Ramos (cell line): Measurements from ENCODE around the gene HDAC2.
"Not testable (repeated sequence)": the region's sequence is repeated elsewhere in the genome, so short reads cannot be mapped to it uniquely, and the experiment has no call there.

ENCODE experiments used
- in situ Hi-C: fragments of 300-500 bp; cut with MboI; formaldehyde crosslinking; loops from one replicate; pipeline ENCODE4 v1.14.3; 2022; ENCODE audit warnings: low sequenced_read_pairs; ENCODE audit not compliant: unreplicated experiment

Gene HDAC2

DNA sequence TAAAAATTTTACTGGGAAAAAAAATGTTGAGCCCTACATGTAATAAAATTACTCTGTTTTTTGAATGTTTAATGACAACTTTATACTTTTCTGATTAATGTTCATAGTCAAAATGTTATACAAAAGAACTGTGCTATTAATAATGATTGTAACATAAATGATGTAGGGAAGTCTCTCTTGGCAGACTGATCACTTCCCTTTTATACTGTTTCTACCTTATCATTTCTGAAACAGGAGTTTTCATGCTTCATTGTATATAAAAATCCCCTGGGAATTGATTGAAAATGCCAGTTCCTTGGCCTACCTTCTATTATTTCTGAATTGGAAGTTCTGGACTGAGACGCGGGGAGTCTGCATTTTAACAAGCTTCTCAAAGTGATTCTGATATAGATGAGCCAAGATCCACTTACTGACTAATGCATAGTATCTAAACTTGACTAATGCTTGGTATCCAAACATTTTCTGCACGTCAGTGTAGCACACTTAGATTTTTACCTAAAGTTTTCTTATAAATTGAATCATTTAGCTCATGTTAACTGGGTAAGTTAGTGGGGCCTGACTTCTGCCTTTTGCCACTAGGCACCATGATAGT, 7.2 kb upstream of the HDAC2 start:
- in situ Hi-C loops = no loop called here

DNA sequence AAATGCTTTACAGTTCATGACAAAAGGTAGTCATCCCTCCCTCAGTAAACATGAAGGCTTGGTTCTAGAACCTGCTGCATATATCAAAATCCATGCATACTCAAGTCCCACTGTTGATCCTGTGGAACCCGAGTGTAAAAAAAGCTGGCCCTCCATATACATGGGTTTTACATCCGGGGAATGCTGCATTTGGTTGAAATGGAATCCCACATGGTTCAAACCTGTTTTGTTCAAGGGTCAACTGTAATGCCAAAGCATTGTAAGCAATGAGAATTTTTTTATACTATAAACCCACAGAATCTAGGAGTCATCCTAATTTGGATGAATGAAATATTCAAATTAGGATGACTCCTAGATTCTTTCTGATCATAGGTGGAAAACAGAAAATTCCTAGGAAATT, 5.9 kb upstream of the HDAC2 start:
- in situ Hi-C loops = no loop called here

DNA sequence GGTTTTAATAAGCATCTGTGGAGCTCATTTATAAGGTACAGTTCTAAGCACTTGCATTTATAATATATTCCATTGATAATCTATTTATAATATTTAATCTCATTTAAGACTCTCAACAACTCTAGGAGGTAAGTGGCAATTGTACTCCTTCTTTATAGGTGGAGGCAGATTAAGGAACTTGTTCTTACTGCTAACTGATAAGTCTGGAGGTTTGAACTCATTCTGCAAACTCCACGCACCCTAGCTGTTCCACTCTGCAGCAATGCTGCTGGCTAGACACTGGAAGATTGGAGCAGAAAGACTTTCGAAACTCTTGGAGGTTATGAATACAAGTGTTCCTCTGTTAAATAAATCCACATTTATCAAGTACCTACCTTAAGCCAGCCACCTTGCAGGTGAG, 793 bp upstream of the HDAC2 start:
- in situ Hi-C loops = no loop called here

DNA sequence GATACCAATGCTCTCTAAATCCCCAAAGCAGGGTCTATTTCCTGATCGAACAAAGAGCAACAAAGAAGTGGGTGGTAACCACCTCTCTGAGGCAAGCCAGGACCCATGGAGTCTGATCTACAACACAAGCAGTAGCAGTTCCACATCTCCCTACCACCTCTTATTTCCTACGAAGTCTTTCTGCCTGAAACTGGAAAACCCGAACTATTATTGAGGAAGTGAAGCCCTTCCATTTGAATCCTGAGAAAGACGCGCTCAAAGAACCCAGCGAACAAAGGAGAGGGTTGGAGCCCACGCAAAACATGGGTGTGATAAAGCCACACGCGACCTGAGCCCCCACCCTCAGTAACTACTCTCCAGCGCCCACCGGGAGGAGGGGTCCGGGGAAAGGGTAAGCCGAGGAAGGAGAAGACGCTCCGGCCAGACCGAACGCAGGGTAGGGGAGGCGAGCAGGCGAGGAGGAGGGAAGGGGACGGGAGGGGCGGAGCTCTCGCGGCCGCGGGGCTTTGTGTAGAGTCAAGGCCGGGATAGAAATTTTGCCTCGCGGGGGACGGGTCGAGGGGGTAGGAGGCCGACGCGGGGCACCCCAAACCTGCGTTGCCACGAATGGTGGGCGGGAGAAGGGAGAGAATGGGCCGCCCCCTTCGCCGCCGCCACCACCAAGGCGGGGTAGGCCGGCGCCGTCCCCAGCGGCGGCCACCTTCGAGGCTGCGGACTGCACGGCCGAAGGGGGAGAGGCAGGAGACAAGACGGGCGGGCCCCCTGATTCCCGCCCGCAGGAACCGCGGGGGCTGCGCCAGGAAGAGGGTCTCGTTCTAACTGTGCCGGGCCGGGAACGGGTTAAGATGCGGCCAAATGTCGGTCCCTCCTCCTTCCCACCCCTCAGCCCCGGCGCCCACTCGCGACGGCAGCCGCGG, 802 bp downstream of the HDAC2 start:
- in situ Hi-C loops = no loop called here

DNA sequence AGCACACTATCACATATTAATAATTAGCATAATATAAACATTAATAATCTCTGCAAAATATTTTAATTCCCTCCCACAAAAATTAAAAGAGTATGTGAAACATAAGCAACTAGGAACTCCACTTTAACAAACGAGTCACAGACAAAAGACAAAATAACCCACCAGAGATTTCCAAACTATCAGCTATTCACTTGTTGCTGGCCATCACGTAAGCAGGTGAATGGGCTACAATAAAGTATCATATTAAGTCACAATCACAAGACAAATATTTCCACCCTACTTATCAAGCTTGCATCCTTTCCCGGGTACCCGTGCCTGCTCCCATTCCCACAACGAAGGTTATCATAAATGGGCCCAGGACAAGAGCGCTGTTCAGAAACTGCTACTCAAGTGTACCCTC, 2.5 kb downstream of the HDAC2 start:
- in situ Hi-C loops = no loop called here

DNA sequence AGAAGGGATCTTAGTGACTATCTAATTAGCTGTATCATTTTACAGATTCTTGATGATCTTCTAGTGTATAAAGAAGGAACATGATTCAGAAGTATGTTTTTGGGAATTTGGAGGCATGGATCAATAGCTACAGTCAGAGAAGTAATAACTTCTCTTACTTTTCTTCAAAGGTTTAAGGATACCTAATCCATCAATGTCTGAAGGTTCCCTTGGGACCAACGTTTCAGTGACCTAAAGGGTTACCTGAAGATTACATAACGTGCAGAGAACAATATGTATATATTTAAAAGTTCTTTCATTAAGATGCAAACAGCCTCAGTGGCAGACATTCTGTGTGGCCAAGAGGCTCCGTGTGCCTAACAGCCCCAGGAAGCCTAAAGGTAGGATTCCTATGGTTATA, 3.2 kb downstream of the HDAC2 start:
- in situ Hi-C loops = no loop called here

DNA sequence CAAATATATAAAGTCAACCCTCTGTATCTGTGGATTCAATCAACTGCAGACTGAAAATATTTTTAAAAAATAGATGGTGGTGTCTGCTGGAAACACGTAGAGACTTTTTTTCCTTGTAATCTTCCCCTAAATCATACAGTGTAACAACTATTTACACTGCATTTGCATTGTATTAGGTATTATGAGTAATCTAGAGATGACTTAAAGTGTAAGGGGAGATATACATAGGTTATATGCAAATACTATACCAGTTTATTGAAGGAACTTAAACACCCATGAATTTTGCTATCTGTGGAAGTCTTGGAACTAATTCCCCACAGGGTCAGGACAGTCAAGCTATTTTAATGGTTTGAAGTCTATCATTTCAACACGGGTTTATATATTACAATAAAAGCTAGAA, 10.2 kb downstream of the HDAC2 start:
- in situ Hi-C loops = no loop called here

DNA sequence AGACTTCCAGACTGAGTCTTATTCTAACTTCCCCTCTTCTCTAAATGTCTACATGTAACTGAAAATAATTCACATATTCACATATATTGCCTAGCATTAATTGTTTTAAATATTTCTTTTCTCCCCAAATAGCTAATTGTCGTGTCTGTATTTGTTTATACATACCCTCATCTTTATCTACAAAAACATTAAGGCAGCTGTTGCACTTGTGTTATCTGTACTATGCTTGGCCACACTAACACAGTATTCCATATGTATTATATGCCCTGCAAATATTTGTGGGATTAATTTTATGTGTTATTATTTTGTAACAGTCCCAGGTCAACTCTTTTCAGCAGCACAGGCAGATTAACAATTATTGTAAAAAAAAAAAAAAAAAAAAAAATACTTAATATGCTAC, 11.7 kb downstream of the HDAC2 start:
- in situ Hi-C loops = no loop called here

DNA sequence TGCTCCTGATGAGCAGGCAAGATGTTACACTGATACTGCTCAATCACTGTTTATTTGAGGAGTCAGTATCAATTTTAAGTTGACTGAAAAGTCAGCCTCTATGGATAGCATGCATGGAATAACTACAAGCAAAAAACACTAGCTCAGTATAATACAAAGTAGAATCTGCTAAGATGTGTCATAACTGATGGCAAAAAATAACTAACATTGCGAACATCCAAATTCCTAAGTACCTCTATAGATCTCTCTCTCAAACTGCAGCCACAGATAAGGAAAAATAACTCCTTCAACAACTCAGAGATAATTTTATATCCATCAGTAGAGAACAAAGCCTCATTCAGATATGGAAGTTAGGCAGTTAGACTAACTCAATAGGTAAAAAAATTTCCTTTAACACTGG, 16.3 kb downstream of the HDAC2 start:
- in situ Hi-C loops = no loop called here

DNA sequence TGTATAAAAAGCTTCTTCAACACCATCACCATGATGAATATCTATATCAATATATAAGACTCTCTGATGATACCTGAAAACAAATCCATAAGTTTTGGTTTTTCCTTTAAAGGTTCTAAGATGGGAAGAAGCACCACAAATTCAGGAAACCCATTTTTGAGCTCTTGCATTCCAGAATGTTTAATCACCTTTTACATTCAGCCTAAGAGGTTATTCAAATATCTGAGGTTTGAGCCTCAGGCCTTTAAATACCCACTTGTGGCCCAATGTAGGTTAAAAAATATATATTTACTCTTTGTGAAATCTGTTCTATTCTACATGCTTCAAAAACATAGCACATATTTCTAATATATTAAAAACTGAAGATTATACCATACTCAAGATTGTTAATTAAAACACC, 17.6 kb downstream of the HDAC2 start:
- in situ Hi-C loops = no loop called here

DNA sequence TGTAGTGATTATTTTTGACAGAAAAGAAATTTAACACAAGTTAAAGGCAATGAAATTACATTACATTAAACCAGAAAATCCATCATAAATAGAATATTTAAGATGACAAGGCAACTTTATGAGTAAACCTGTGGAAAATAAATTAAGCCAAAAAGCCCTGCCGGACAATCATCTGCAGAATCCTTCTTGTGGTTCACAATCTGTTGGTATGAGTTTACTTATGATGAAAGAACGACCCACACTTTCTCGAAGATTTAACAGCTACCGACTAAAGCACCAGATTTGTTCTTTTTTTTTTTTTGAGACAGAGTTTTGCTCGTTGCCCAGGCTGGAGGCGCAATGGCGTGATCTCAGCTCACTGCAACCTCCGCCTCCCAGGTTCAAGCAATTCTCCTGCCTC, 21.4 kb downstream of the HDAC2 start:
- in situ Hi-C loops = no loop called here

DNA sequence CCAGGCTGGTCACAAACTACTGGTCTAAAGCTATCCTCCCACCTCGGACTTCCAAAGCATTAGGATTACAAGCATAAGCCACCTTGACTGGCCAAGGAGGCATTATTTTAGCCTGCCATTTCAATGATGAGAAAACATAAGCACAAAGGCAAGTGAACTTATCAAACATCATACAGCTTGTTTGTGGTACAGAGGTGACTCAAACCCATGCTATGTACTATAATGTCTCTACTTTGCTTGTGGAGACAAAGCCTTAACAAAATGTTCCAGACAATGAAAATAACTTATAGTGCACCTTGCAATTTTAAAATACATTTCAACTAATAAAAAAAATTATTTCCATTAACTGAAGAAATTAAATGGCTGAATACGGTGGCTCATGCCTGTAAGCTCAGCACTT, 26.2 kb downstream of the HDAC2 start:
- in situ Hi-C loops = no loop called here

DNA sequence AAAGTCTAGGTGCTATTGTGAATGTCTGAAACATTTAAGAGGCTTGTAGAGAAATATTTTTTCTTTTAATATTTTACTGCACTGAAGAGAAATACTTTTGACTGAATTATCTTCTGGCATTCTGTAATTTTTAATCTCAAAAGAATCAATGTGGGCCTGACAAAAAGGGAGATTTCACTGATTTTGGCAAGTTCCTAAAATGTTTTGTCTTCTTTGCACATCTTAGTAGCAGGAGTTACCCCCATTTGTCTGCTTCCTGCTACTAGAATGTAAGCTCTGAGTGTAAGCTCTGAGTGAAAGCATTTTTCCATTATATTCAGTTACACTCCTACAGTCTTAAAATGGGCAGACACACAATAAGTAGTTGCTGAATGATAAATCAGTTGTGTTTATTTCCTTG, 31.1 kb downstream of the HDAC2 start:
- in situ Hi-C loops = no loop called here

DNA sequence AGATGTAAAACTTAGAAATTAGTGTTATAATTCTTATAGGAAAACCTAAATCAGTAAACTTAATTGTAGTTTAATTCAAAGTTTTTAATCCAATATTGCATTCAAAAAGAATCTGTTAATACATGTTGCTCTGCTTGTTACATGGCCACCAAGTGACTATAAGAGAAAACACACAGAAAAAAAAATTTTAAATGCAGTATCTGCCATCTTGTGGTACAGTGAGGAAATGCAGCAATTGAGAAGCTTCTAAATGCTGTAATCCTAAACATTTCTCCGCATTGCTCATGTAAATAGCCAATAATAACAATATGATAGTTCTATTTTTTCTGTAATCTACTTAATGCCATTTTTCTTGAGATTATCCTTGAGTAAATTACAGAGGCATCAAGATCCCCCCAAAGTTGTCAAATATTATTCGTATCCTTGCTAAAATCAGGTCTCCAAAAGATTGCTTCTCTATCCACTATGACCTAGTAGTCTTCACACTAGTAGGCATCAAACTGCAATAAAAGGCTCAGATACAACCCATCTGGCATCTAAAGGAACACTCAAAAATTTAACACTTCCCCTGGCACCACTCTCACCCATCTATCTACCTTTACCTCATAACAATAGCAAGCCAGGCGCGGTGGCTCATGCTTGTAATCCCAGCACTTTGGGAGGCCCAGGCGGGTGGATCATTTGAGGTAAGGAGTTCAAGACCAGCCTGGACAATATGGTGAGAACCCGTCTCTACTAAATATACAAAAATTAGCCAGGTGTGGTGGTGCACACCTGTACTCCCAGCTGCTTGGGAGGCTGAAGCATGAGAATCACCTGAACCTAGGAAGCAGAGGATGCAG, 34.6 kb downstream of the HDAC2 start:
- in situ Hi-C loops = no loop called here

DNA sequence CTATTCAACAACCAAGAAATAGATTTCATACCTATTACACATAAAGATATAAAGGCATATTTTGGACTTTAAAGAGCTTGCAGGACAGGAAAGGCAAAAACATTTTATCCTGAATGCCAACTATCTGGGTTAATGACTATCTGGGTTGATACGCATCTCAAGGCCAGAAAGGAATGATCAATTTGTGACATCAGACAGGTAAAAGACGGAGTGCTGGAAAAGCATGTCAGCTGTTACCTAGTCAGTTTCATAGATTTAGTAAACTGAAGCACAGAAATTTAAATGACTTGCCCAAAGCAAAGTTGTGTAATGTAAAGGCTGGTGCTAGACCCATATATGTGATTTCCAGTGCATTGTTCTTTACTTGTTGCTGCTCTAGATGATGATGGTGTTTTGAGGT, 36.8 kb downstream of the HDAC2 start:
- in situ Hi-C loops = no loop called here

DNA sequence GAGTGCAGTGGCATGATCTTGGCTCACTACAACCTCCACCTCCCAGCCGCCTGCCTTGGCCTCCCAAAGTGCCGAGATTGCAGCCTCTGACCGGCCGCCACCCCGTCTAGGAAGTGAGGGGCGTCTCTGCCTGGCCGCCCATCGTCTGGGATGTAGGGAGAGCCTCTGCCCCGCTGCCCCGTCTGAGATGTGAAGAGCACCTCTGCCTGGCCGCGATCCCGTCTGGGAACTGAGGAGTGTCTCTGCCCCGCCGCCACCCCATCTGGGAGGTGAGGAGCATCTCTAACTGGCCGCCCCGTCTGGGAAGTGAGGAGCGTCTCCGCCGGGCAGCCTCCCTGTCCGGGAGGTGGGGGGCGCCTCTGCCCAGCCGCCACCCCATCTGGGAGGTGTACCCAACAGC, 39.0 kb downstream of the HDAC2 start:
- in situ Hi-C loops = not testable (repeated sequence)

DNA sequence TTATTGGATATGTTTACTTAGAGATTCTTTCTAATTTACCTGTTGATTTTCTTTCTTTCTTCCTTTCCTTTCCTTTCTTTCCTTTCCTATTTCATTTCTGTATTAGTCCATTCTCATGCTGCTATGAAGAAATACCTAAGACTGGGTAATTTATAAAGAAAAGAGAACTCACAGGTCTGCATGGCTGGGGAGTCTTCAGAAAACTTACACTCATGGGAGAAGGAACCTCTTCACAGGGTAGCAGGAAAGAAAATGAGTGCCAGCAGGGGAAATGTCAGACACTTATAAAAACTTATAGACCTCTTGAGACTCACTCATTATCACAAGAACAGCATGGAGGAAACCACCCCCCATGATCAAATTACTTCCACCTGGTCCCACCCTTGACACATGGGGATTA, 40.8 kb downstream of the HDAC2 start:
- in situ Hi-C loops = no loop called here

DNA sequence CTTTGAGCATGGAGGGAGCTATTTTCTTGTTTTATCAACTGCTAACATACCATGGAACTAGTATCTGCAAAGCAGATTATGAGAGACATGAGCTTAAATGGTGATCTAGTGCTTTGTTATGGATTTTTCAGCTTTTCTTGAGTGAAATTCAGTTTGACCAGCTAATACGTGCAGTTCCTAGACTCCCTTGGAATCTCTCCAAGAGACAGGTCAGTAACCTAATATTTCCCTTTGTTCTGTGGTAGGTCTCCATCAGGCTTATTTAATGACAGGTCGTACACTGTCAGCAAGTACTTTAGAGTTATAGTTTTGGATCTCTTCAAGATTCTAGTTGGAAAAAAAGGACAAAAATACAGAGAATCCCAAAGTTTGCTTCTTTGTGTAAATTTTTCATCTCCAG, 43.9 kb downstream of the HDAC2 start:
- in situ Hi-C loops = no loop called here

DNA sequence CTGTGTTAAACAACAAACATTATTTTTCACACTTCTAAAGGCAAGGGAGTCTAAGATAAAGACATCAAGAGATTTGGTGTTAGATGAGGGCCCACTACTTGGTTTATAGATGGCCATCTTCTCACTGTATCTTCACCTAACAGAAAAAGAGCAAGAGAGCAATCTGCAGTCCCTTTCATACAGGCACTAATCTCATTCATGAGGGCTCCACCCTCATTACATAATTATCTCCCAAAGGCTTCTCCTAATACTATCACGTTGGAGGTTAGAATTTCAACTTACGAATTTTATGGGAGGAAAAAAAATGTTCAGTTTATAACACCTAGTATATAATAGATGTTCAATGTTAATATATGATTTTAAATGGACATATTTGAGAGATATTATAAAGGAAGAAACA, 45.6 kb downstream of the HDAC2 start:
- in situ Hi-C loops = no loop called here

DNA sequence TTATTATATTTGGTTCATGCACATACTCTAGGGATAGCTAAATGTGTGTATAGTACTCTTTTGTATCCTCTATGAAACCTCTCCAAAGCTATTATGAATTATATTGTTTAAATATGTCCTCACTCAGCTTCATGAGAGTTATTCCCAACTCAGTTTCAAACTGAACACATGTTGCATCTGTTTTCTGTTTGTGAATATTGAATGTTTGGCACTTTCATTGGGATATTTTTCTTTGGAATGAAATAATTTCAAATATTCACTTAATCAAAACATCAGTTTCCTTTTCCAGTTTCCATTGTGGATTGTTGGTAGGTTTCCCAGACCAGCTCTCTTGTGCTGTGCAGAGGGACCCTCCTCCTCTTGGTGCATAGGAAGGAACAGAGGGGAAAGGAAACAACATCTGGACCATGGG, 46.6 kb downstream of the HDAC2 start:
- in situ Hi-C loops = loop anchor here (25.0 kb wide), 2 partner anchors 1137 to 1737 kb away; no protein-coding TSS in a partner anchor

DNA sequence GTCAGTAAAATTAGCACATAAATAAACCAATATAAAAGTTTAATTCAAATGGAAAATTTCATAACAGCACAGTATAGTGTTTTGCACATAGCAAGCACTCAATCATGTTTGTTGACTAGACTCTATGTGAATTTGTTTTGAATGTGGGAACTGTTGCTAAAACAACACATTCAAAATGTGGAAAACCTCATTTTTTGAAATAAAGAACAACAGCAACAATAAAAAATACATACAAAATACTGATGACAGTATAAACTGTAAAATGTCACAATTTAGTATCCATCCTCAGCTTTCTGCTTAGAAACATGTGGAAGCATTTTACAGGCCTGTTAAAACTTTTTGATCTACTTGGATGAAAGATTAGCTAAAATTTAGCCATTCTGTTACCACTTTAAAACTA, 47.4 kb downstream of the HDAC2 start:
- in situ Hi-C loops = loop anchor here (25.0 kb wide), 2 partner anchors 1136 to 1736 kb away; no protein-coding TSS in a partner anchor
